H9 (cell line): ENCODE results near the gene FHL2. TPM values are rescaled to one million over a fixed set of nuclear protein-coding genes. Genes with fewer than 3 reads are reported as not detected.

Experiments used
- DNase-seq: peaks from one replicate; pipeline ENCODE4 v3.0.0-alpha.2; 2017
- H2AFZ ChIP-seq: one replicate; pipeline ENCODE4 v1.6.1; 2013; ENCODE audit warnings: mild to moderate bottlenecking, low read length, control low read depth, moderate library complexity
- H2AK5ac ChIP-seq: 2 replicates; pipeline ENCODE4 v1.6.1; 2013; ENCODE audit warnings: low read length, control low read depth, mixed read lengths; ENCODE audit not compliant: insufficient read length
- H2BK120ac ChIP-seq: one replicate; pipeline ENCODE4 v1.6.1; 2013; ENCODE audit warnings: low read depth, mild to moderate bottlenecking, low read length, control low read depth, inconsistent platforms; ENCODE audit not compliant: poor library complexity, severe bottlenecking
- H2BK12ac ChIP-seq: 2 replicates; pipeline ENCODE4 v1.6.1; 2013; ENCODE audit warnings: low read length, control low read depth, mixed read lengths, low read depth; ENCODE audit not compliant: insufficient read length
- H2BK15ac ChIP-seq: 2 replicates; pipeline ENCODE4 v1.6.1; 2013; ENCODE audit warnings: low read depth, low read length, control low read depth
- H2BK20ac ChIP-seq: one replicate; pipeline ENCODE4 v1.6.1; 2013; ENCODE audit warnings: low read depth, mild to moderate bottlenecking, low read length, control low read depth, inconsistent platforms; ENCODE audit not compliant: poor library complexity, severe bottlenecking
- H2BK5ac ChIP-seq: 2 replicates; pipeline ENCODE4 v1.6.1; 2013; ENCODE audit warnings: low read length, control low read depth, mixed read lengths; ENCODE audit not compliant: insufficient read length
- H3K14ac ChIP-seq: 2 replicates; pipeline ENCODE4 v1.6.1; 2013; ENCODE audit warnings: low read length, control low read depth; ENCODE audit not compliant: insufficient read depth
- H3K18ac ChIP-seq: 2 replicates; pipeline ENCODE4 v1.6.1; 2013; ENCODE audit warnings: low read depth, mild to moderate bottlenecking, mixed read lengths, low read length, control low read depth; ENCODE audit not compliant: insufficient read length
- H3K23ac ChIP-seq: 2 replicates; pipeline ENCODE4 v1.6.1; 2013; ENCODE audit warnings: low read length, control low read depth, mixed read lengths, low read depth; ENCODE audit not compliant: insufficient read length
- H3K23me2 ChIP-seq: 2 replicates; pipeline ENCODE4 v1.6.1; 2013; ENCODE audit warnings: low read depth, mild to moderate bottlenecking, mixed read lengths, low read length, control low read depth; ENCODE audit not compliant: insufficient read length, poor library complexity, severe bottlenecking
- H3K27ac ChIP-seq: 2 replicates; pipeline ENCODE4 v1.5.1; 2013; ENCODE audit warnings: low read length, control low read depth, mixed read lengths, low read depth; ENCODE audit not compliant: insufficient read length
- H3K27me3 ChIP-seq: 2 replicates; pipeline ENCODE4 v1.6.1; 2013; ENCODE audit warnings: low read length, control low read depth, inconsistent platforms; ENCODE audit not compliant: insufficient read depth
- H3K4ac ChIP-seq: 2 replicates; pipeline ENCODE4 v1.6.1; 2013; ENCODE audit warnings: low read depth, mild to moderate bottlenecking, control low read depth, inconsistent platforms, low read length, moderate library complexity
- H3K4me1 ChIP-seq: 2 replicates; pipeline ENCODE4 v1.6.1; 2013; ENCODE audit warnings: low read length, control low read depth, inconsistent platforms; ENCODE audit not compliant: insufficient read depth
- H3K4me2 ChIP-seq: 2 replicates; pipeline ENCODE4 v1.6.1; 2013; ENCODE audit warnings: low read length, control low read depth, mixed read lengths; ENCODE audit not compliant: insufficient read length, insufficient read depth
- H3K56ac ChIP-seq: 2 replicates; pipeline ENCODE4 v1.6.1; 2013; ENCODE audit warnings: low read depth, mild to moderate bottlenecking, mixed read lengths, low read length, control low read depth; ENCODE audit not compliant: insufficient read length
- H3K79me1 ChIP-seq: 2 replicates; pipeline ENCODE4 v1.6.1; 2013; ENCODE audit warnings: low read depth, mild to moderate bottlenecking, moderate library complexity, low read length, control low read depth, inconsistent platforms; ENCODE audit not compliant: insufficient read depth, poor library complexity, severe bottlenecking
- H3K79me2 ChIP-seq: 2 replicates; pipeline ENCODE4 v1.6.1; 2013; ENCODE audit warnings: low read length, control low read depth, inconsistent platforms; ENCODE audit not compliant: insufficient read depth
- H3K9ac ChIP-seq: 2 replicates; pipeline ENCODE4 v1.6.1; 2013; ENCODE audit warnings: low read length, control low read depth, mixed read lengths; ENCODE audit not compliant: insufficient read length; ENCODE audit errors: extremely low read depth
- H3K9me3 ChIP-seq: one replicate; pipeline ENCODE4 v1.6.1; 2013; ENCODE audit warnings: low read depth, low read length, inconsistent platforms; ENCODE audit not compliant: control insufficient read depth
- H3T11ph ChIP-seq: one replicate; pipeline ENCODE4 v1.6.1; 2013; ENCODE audit warnings: mild to moderate bottlenecking, low read length, control low read depth, inconsistent platforms
- H4K20me1 ChIP-seq: one replicate; pipeline ENCODE4 v1.6.1; 2013; ENCODE audit not compliant: control insufficient read depth, insufficient read length, insufficient read depth
- H4K5ac ChIP-seq: 2 replicates; pipeline ENCODE4 v1.6.1; 2013; ENCODE audit warnings: low read depth, mild to moderate bottlenecking, mixed read lengths, low read length, control low read depth; ENCODE audit not compliant: insufficient read length
- H4K8ac ChIP-seq: replicated peaks from 2 replicates; pipeline ENCODE4 v1.6.1; 2013; ENCODE audit warnings: low read length, control low read depth, mixed read lengths, low read depth; ENCODE audit not compliant: insufficient read length
- H4K91ac ChIP-seq: 2 replicates; pipeline ENCODE4 v1.6.1; 2013; ENCODE audit warnings: low read depth, mild to moderate bottlenecking, moderate library complexity, mixed read lengths, low read length, control low read depth; ENCODE audit not compliant: insufficient read length
- H3K27ac Mint-ChIP-seq, 3 experiments: 2 replicates in 2 of 3; 3 replicates in 1 of 3; pipeline ENCODE4 v1.8.0; 2020 to 2021; ENCODE audit warnings: mixed read lengths in 3 of 3, mild to moderate bottlenecking in 1 of 3, moderate library complexity in 1 of 3
- H3K27me3 Mint-ChIP-seq: 2 replicates; pipeline ENCODE4 v1.8.0; 2021; ENCODE audit warnings: low read depth, mild to moderate bottlenecking, moderate library complexity, mixed read lengths
- H3K36me3 Mint-ChIP-seq, 3 experiments: 2 replicates in 2 of 3; 3 replicates in 1 of 3; pipeline ENCODE4 v1.8.0; 2020 to 2021; ENCODE audit warnings: low read depth in 3 of 3, mixed read lengths in 3 of 3; ENCODE audit not compliant: insufficient read depth in 1 of 3
- H3K4me1 Mint-ChIP-seq, 2 experiments: 2 replicates each; pipeline ENCODE4 v1.8.0; 2020; ENCODE audit warnings: mixed read lengths in 2 of 2
- H3K4me3 Mint-ChIP-seq, 2 experiments: 2 replicates in 1 of 2; 3 replicates in 1 of 2; pipeline ENCODE4 v1.8.0; 2020 to 2021; ENCODE audit warnings: mild to moderate bottlenecking in 2 of 2, mixed read lengths in 2 of 2, moderate library complexity in 1 of 2
- H3K9me3 Mint-ChIP-seq, 2 experiments: 2 replicates in 1 of 2; 3 replicates in 1 of 2; pipeline ENCODE4 v1.8.0; 2020; ENCODE audit warnings: mild to moderate bottlenecking in 2 of 2, mixed read lengths in 2 of 2, moderate library complexity in 1 of 2
- total RNA-seq: library from RNA; stranded (reverse); gene quantifications from 2 replicates; pipeline ENCODE4 v1.2.1, GENCODE V29; 2021
- TF ChIP-seq, protein P1 (sequence below): fragments of 200-600 bp; sonication (generic); conservative IDR thresholded peaks from 3 replicates; pipeline ENCODE4 v1.8.0; 2021; ENCODE audit warnings: antibody characterized with exemption, mild to moderate bottlenecking

Gene FHL2
- total RNA-seq, 1 experiment from 2014 or later, result 34.9 TPM

DNA sequence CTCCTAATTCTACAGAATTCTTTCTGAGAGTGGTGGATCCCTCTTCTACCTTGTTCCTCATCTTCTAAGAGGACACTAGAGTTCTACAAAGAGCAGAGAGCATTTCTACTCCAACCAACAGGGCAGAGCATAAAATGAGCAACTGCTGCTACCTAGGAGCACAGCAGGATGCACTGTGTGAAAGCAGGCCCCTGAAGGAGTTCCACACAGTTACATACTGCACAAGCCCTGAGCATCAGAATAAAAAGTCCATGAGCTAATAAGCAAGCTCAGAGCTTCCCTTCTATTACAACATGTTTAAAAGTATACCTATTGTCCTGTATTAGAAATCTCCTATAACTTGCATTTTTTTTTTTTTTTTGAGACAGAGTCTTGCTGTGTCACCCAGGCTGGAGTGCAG is 8.4 kb downstream of the FHL2 start:
- Mint-ChIP-seq H3K27me3 (no peaks in the 10 kb centered on the region), H3K36me3 (peaks cover 3 to 29% (median 28%) of the 10 kb centered on the region in 3 experiments; a peak in 5 of 7 replicates), H3K9me3 (no peaks in the 10 kb centered on the region), H3K4me3 (no peak overlapping the region), H3K4me1 (0 out of 4 replicates have a peak, but pooled peaks cover 2 to 4% of the 10 kb centered on the region in 2 experiments), H3K27ac (no peak overlapping the region)
- Histone ChIP-seq H3K18ac (no peak overlapping the region), H3K23ac (no peak overlapping the region), H2BK20ac (no peak overlapping the region), H3K9me3 (no peaks in the 10 kb centered on the region), H3K79me2 (peaks cover under 1% of the 10 kb centered on the region; the same call in 1 of the 2 replicates), H2BK15ac (no peak overlapping the region), H2BK120ac (no peak overlapping the region), H3K79me1 (no peaks in the 10 kb centered on the region), H3K4me1 (no peaks in the 10 kb centered on the region), H3T11ph (no peak overlapping the region), H3K14ac (no peak overlapping the region), H4K8ac (no peak overlapping the region), H4K20me1 (no peaks in the 10 kb centered on the region), H3K4ac (no peak overlapping the region), H4K5ac (no peak overlapping the region), H2AK5ac (no peak overlapping the region), H3K23me2 (no peaks in the 10 kb centered on the region), H3K27ac (no peak overlapping the region), H2BK5ac (no peak overlapping the region), H3K9ac (no peak overlapping the region), H4K91ac (no peak overlapping the region), H3K56ac (no peak overlapping the region), H2AFZ (no peak overlapping the region), H3K27me3 (no peaks in the 10 kb centered on the region), H3K4me2 (no peak overlapping the region), H2BK12ac (no peak overlapping the region)
- no peak for DNase-seq
- TF ChIP-seq, protein P1, sequence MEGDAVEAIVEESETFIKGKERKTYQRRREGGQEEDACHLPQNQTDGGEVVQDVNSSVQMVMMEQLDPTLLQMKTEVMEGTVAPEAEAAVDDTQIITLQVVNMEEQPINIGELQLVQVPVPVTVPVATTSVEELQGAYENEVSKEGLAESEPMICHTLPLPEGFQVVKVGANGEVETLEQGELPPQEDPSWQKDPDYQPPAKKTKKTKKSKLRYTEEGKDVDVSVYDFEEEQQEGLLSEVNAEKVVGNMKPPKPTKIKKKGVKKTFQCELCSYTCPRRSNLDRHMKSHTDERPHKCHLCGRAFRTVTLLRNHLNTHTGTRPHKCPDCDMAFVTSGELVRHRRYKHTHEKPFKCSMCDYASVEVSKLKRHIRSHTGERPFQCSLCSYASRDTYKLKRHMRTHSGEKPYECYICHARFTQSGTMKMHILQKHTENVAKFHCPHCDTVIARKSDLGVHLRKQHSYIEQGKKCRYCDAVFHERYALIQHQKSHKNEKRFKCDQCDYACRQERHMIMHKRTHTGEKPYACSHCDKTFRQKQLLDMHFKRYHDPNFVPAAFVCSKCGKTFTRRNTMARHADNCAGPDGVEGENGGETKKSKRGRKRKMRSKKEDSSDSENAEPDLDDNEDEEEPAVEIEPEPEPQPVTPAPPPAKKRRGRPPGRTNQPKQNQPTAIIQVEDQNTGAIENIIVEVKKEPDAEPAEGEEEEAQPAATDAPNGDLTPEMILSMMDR, result no peak
